ENCODE data around the gene TXNDC9. TPM values are rescaled to one million over a fixed set of nuclear protein-coding genes. Genes with fewer than 3 reads are reported as not detected.

The TXNDC9 gene
- total RNA-seq, 2 experiments from 2014 or later, result 29.6 to 30.5 TPM

Other genes starting within 250 kb of the TXNDC9 start
- under 1 TPM; 0.48 to 0.50 TPM for gene C2orf15, start 194.6 kb downstream of the TXNDC9 start, total RNA-seq
- 1 to 10 TPM; 6.3 to 7.0 TPM for gene TSGA10, start 181.4 kb downstream of the TXNDC9 start, total RNA-seq
- gene LIPT1, start 181.4 kb downstream of the TXNDC9 start, total RNA-seq, result 1 to 10 TPM; 3.3 to 4.6 TPM
- gene MITD1, start 155.3 kb downstream of the TXNDC9 start, total RNA-seq, result 10 to 100 TPM; 67.4 to 75.5 TPM
- 10 to 100 TPM; 30.3 to 30.8 TPM for gene MRPL30, start 155.1 kb downstream of the TXNDC9 start, total RNA-seq
- not detected for gene LYG2, start 80.7 kb downstream of the TXNDC9 start, total RNA-seq
- gene LYG1, start 35.1 kb downstream of the TXNDC9 start, total RNA-seq, result 1 to 10 TPM in 1 of 2 experiments, under 1 TPM in 1; 0.29 to 1.2 TPM
- gene EIF5B, start 1.1 kb upstream of the TXNDC9 start, total RNA-seq, result 10 to 100 TPM; 69.7 to 72.0 TPM
- gene REV1, start 153.7 kb upstream of the TXNDC9 start, total RNA-seq, result 10 to 100 TPM; 22.6 to 30.6 TPM